CD4-positive, CD25-positive, alpha-beta regulatory T cell (primary cell): ENCODE data around the gene PLCB1. TPM values are rescaled to one million over a fixed set of nuclear protein-coding genes. Genes with fewer than 3 reads are reported as not detected.
"Not testable (repeated sequence)": the region's sequence is repeated elsewhere in the genome, so short reads cannot be mapped to it uniquely, and the experiment has no call there.

Experiments
- ATAC-seq, 2 donors: fragments of 150-1000 bp; cut with Tn5 transposase; one replicate each; pipeline ENCODE4 v1.10.0; 2021; ENCODE audit warnings: low read depth in 2 of 2, moderate number of reproducible peaks in 2 of 2, moderate library complexity in 1 of 2
- DNase-seq, 3 donors: peaks; one replicate each; pipeline versions ENCODE4 v3.0.0 to v3.0.0-alpha.2; 2012 to 2022; ENCODE audit warnings: mixed read lengths in 1 of 3
- H3K27ac ChIP-seq: one replicate; pipeline ENCODE4 v1.7.0; 2013; ENCODE audit warnings: mild to moderate bottlenecking, low read length; ENCODE audit not compliant: insufficient read depth, poor library complexity, severe bottlenecking
- H3K27me3 ChIP-seq: one replicate; pipeline ENCODE4 v1.7.0; 2013; ENCODE audit warnings: low read length; ENCODE audit not compliant: control insufficient read depth, insufficient read depth
- H3K36me3 ChIP-seq: one replicate; pipeline ENCODE4 v1.7.0; 2013; ENCODE audit warnings: mild to moderate bottlenecking, low read length, moderate library complexity; ENCODE audit not compliant: control insufficient read depth, insufficient read depth
- H3K4me1 ChIP-seq: 2 replicates; pipeline ENCODE4 v1.7.0; 2013; ENCODE audit warnings: mild to moderate bottlenecking, low read length; ENCODE audit not compliant: insufficient read depth, control insufficient read depth, poor library complexity, severe bottlenecking
- H3K4me3 ChIP-seq: one replicate; pipeline ENCODE4 v1.7.0; 2013; ENCODE audit warnings: low read depth, mild to moderate bottlenecking, low read length, moderate library complexity
- H3K9me3 ChIP-seq, 2 experiments: 1 replicate in 1 of 2; 2 replicates in 1 of 2; pipeline ENCODE4 v1.7.0; 2013; ENCODE audit warnings: low read length in 2 of 2, mild to moderate bottlenecking in 1 of 2, moderate library complexity in 1 of 2; ENCODE audit not compliant: control insufficient read depth in 2 of 2
- H3K27ac Mint-ChIP-seq, 3 donors: one replicate each; pipeline ENCODE4 v1.8.0; 2020 to 2022; ENCODE audit warnings: mild to moderate bottlenecking in 3 of 3, mixed read lengths in 3 of 3, moderate library complexity in 2 of 3
- H3K27me3 Mint-ChIP-seq: one replicate; pipeline ENCODE4 v1.8.0; 2022; ENCODE audit warnings: mild to moderate bottlenecking, mixed read lengths
- H3K36me3 Mint-ChIP-seq: one replicate; pipeline ENCODE4 v1.8.0; 2020; ENCODE audit warnings: mixed read lengths
- H3K4me1 Mint-ChIP-seq, 4 donors: one replicate each; pipeline ENCODE4 v1.8.0; 2020 to 2022; ENCODE audit warnings: mixed read lengths in 4 of 4, mild to moderate bottlenecking in 1 of 4
- H3K4me3 Mint-ChIP-seq, 4 donors: one replicate each; pipeline ENCODE4 v1.8.0; 2020 to 2022; ENCODE audit warnings: mild to moderate bottlenecking in 4 of 4, mixed read lengths in 4 of 4, moderate library complexity in 3 of 4
- H3K9me3 Mint-ChIP-seq, 7 donors: one replicate each; pipeline ENCODE4 v1.8.0; 2020 to 2022; ENCODE audit warnings: mixed read lengths in 7 of 7, mild to moderate bottlenecking in 3 of 7, moderate library complexity in 2 of 7
- polyA plus RNA-seq, 4 donors: library from polyadenylated mRNA; unstranded; fragments of 300-500 nt; fragmentation: Illumina TruSeq; gene quantifications; one replicate each; pipeline ENCODE4 v1.2.3, GENCODE V29; 2021
- total RNA-seq: library from RNA; stranded (reverse); gene quantifications from one replicate; pipeline ENCODE4 v1.2.3, GENCODE V29; 2022

The PLCB1 gene
- total and polyA plus RNA-seq, 5 donors from 2014 or later, result 0.17 to 1.8 (median 0.44) TPM; not detected in 2

- Mint-ChIP-seq H3K36me3 (no peaks in the 10 kb centered on the region), H3K9me3 (peaks cover 0 to 4% (median 1%) of the 10 kb centered on the region in 7 donors), H3K4me1 (no peaks in the 10 kb centered on the region), H3K27ac (no peak overlapping the region), H3K4me3 (no peak overlapping the region), H3K27me3 (no peaks in the 10 kb centered on the region)
- no peak for ATAC-seq
- no peak overlapping the region for H3K27ac ChIP-seq
- H3K36me3 ChIP-seq, result no peaks in the 10 kb centered on the region
- DNase-seq, result no peak
- no peaks in the 10 kb centered on the region for H3K27me3 ChIP-seq
- no peaks in the 10 kb centered on the region for H3K9me3 ChIP-seq
- no peak overlapping the region for H3K4me3 ChIP-seq
- H3K4me1 ChIP-seq, result no peaks in the 10 kb centered on the region
Measured at GRCh38 chr20:8631271-8631670, 499.2 kb downstream of the PLCB1 start.

- no peak for ATAC-seq
- H3K9me3 Mint-ChIP-seq, result peaks cover 0 to 4% (median 1%) of the 10 kb centered on the region in 7 donors
- no peak for DNase-seq
- no peaks in the 10 kb centered on the region for H3K27me3 Mint-ChIP-seq
- Histone ChIP-seq H3K4me3 (no peak overlapping the region), H3K4me1 (no peaks in the 10 kb centered on the region), H3K36me3 (no peaks in the 10 kb centered on the region), H3K27ac (no peak overlapping the region), H3K9me3 (no peaks in the 10 kb centered on the region), H3K27me3 (no peaks in the 10 kb centered on the region)
- H3K27ac Mint-ChIP-seq, result no peak overlapping the region
- H3K4me1 Mint-ChIP-seq, result no peaks in the 10 kb centered on the region
- no peaks in the 10 kb centered on the region for H3K36me3 Mint-ChIP-seq
- no peak overlapping the region for H3K4me3 Mint-ChIP-seq
Measured at GRCh38 chr20:8633366-8633765, 501.3 kb downstream of the PLCB1 start.

GRCh38 chr20:8635048-8635572 is 503.0 kb downstream of the PLCB1 start:
- Histone ChIP-seq H3K27ac (no peak overlapping the region), H3K36me3 (no peaks in the 10 kb centered on the region), H3K4me1 (no peaks in the 10 kb centered on the region), H3K9me3 (no peaks in the 10 kb centered on the region), H3K27me3 (no peaks in the 10 kb centered on the region), H3K4me3 (no peak overlapping the region)
- Mint-ChIP-seq H3K4me1 (no peaks in the 10 kb centered on the region), H3K27ac (no peak overlapping the region), H3K9me3 (peaks cover 0 to 6% (median 1%) of the 10 kb centered on the region in 7 donors), H3K36me3 (no peaks in the 10 kb centered on the region), H3K4me3 (no peak overlapping the region), H3K27me3 (no peaks in the 10 kb centered on the region)
- DNase-seq (no peak), ATAC-seq (no peak)

- no peaks in the 10 kb centered on the region for H3K9me3 ChIP-seq
- no peaks in the 10 kb centered on the region for H3K27me3 ChIP-seq
- DNase-seq, result no peak
- no peaks in the 10 kb centered on the region for H3K36me3 ChIP-seq
- Mint-ChIP-seq H3K27ac (no peak overlapping the region), H3K4me1 (no peaks in the 10 kb centered on the region), H3K27me3 (no peaks in the 10 kb centered on the region), H3K36me3 (no peaks in the 10 kb centered on the region), H3K9me3 (peaks cover 0 to 6% (median 1%) of the 10 kb centered on the region in 7 donors), H3K4me3 (no peak overlapping the region)
- ATAC-seq, result no peak
- no peak overlapping the region for H3K4me3 ChIP-seq
- no peak overlapping the region for H3K27ac ChIP-seq
- no peaks in the 10 kb centered on the region for H3K4me1 ChIP-seq
Measured at GRCh38 chr20:8635837-8636236, 503.8 kb downstream of the PLCB1 start.

GRCh38 chr20:8639112-8639778 is 507.2 kb downstream of the PLCB1 start:
- Histone ChIP-seq H3K4me3 (no peak overlapping the region), H3K27ac (no peak overlapping the region), H3K27me3 (no peaks in the 10 kb centered on the region), H3K36me3 (no peaks in the 10 kb centered on the region), H3K4me1 (no peaks in the 10 kb centered on the region), H3K9me3 (no peaks in the 10 kb centered on the region)
- H3K9me3 Mint-ChIP-seq, result peaks cover 0 to 6% (median 2%) of the 10 kb centered on the region in 7 donors
- H3K4me3 Mint-ChIP-seq, result no peak overlapping the region
- H3K4me1 Mint-ChIP-seq, result no peaks in the 10 kb centered on the region
- ATAC-seq (no peak), DNase-seq (no peak)
- H3K27ac Mint-ChIP-seq, result no peak overlapping the region
- no peaks in the 10 kb centered on the region for H3K27me3 Mint-ChIP-seq
- H3K36me3 Mint-ChIP-seq, result no peaks in the 10 kb centered on the region

- ATAC-seq (no peak), DNase-seq (no peak)
- no peaks in the 10 kb centered on the region for H3K4me1 ChIP-seq
- H3K4me3 ChIP-seq, result no peak overlapping the region
- H3K27ac Mint-ChIP-seq, result no peak overlapping the region
- no peaks in the 10 kb centered on the region for H3K9me3 ChIP-seq
- H3K4me1 Mint-ChIP-seq, result no peaks in the 10 kb centered on the region
- no peak overlapping the region for H3K27ac ChIP-seq
- H3K36me3 ChIP-seq, result no peaks in the 10 kb centered on the region
- no peak overlapping the region for H3K4me3 Mint-ChIP-seq
- no peaks in the 10 kb centered on the region for H3K27me3 Mint-ChIP-seq
- H3K27me3 ChIP-seq, result no peaks in the 10 kb centered on the region
- no peaks in the 10 kb centered on the region for H3K36me3 Mint-ChIP-seq
- H3K9me3 Mint-ChIP-seq, result peaks cover 0 to 6% (median 2%) of the 10 kb centered on the region in 7 donors
Measured at GRCh38 chr20:8640461-8640860, 508.4 kb downstream of the PLCB1 start.

GRCh38 chr20:8642247-8642646 is 510.2 kb downstream of the PLCB1 start:
- Mint-ChIP-seq H3K27me3 (no peaks in the 10 kb centered on the region), H3K27ac (no peak overlapping the region), H3K4me1 (peaks cover 0 to 5% (median 0%) of the 10 kb centered on the region in 4 donors), H3K4me3 (no peak overlapping the region), H3K9me3 (peaks cover 0 to 6% (median 2%) of the 10 kb centered on the region in 7 donors), H3K36me3 (no peaks in the 10 kb centered on the region)
- no peaks in the 10 kb centered on the region for H3K4me1 ChIP-seq
- H3K9me3 ChIP-seq, result no peaks in the 10 kb centered on the region
- DNase-seq (no peak), ATAC-seq (no peak)
- no peak overlapping the region for H3K4me3 ChIP-seq
- H3K27me3 ChIP-seq, result no peaks in the 10 kb centered on the region
- no peak overlapping the region for H3K27ac ChIP-seq
- no peaks in the 10 kb centered on the region for H3K36me3 ChIP-seq

GRCh38 chr20:8644468-8644867 is 512.4 kb downstream of the PLCB1 start:
- H3K9me3 Mint-ChIP-seq, ATAC-seq, H3K27me3 ChIP-seq, H3K4me3 ChIP-seq, H3K27me3 Mint-ChIP-seq, H3K36me3 Mint-ChIP-seq, H3K9me3 ChIP-seq, H3K4me3 Mint-ChIP-seq, H3K36me3 ChIP-seq, H3K4me1 ChIP-seq, H3K27ac Mint-ChIP-seq, H3K27ac ChIP-seq, H3K4me1 Mint-ChIP-seq, DNase-seq: not testable (repeated sequence)
